Epithelial cell of esophagus (primary cell): ENCODE measurements around the gene MAST2.
"Not testable (repeated sequence)": the region's sequence is repeated elsewhere in the genome, so short reads cannot be mapped to it uniquely, and the experiment has no call there.

Source experiments
- DNase-seq: peaks from one replicate; pipeline ENCODE4 v3.0.0; 2010; ENCODE audit warnings: low read depth
- H3K4me3 ChIP-seq: 2 replicates; pipeline ENCODE4 v1.5.1; 2011; ENCODE audit warnings: mild to moderate bottlenecking, low read length, control low read depth
- TF ChIP-seq, protein P1 (sequence below): IDR thresholded peaks from 2 replicates; pipeline ENCODE4 v1.5.1; 2011; ENCODE audit warnings: low read depth, mild to moderate bottlenecking, low read length, control low read depth, inconsistent platforms; ENCODE audit not compliant: insufficient read depth; ENCODE audit errors: missing control alignments

Gene MAST2

GRCh38 chr1:45942411-45942810 lies 139.0 kb downstream of the MAST2 start:
- no peak for DNase-seq
- TF ChIP-seq, protein P1, sequence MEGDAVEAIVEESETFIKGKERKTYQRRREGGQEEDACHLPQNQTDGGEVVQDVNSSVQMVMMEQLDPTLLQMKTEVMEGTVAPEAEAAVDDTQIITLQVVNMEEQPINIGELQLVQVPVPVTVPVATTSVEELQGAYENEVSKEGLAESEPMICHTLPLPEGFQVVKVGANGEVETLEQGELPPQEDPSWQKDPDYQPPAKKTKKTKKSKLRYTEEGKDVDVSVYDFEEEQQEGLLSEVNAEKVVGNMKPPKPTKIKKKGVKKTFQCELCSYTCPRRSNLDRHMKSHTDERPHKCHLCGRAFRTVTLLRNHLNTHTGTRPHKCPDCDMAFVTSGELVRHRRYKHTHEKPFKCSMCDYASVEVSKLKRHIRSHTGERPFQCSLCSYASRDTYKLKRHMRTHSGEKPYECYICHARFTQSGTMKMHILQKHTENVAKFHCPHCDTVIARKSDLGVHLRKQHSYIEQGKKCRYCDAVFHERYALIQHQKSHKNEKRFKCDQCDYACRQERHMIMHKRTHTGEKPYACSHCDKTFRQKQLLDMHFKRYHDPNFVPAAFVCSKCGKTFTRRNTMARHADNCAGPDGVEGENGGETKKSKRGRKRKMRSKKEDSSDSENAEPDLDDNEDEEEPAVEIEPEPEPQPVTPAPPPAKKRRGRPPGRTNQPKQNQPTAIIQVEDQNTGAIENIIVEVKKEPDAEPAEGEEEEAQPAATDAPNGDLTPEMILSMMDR = no peak
- no peak overlapping the region for H3K4me3 ChIP-seq

- DNase-seq = no peak
- TF ChIP-seq, protein P1 = no peak
- no peak overlapping the region for H3K4me3 ChIP-seq
Measured at GRCh38 chr1:45943185-45943584, 139.8 kb downstream of the MAST2 start.

- TF ChIP-seq, protein P1 = no peak
- H3K4me3 ChIP-seq = no peak overlapping the region
- DNase-seq = peak; percentile 11
Measured at GRCh38 chr1:45945426-45945825, 142.0 kb downstream of the MAST2 start.

DNA sequence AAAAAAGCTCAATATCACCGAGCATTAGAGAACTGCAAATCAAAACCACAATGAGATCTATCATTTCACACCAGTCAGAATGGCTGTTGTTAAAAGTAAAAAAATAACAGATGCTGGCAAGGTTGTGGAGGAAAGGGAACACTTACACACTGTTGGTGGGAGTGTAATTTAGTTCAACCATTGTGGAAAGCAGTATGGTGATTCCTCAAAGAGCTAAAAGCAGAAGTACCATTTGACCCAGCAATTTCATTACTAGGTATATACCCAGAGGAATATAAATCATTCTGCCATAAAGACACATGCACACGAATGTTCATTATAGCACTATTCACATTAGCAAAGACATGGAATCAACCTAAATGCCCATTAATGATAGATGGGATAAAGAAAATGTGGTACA lies 146.1 kb downstream of the MAST2 start:
- DNase-seq, H3K4me3 ChIP-seq: not testable (repeated sequence)

- DNase-seq = peak; percentile 90
- no peak overlapping the region for H3K4me3 ChIP-seq
- TF ChIP-seq, protein P1 = no peak
Measured at GRCh38 chr1:45952072-45952471, 148.7 kb downstream of the MAST2 start.

- TF ChIP-seq, protein P1 = no peak
- H3K4me3 ChIP-seq = no peak overlapping the region
- peak; percentile 72 for DNase-seq
Measured at GRCh38 chr1:45953934-45954847, 150.8 kb downstream of the MAST2 start.

GRCh38 chr1:45957684-45958083 lies 154.3 kb downstream of the MAST2 start:
- TF ChIP-seq, protein P1 = no peak
- no peak for DNase-seq
- H3K4me3 ChIP-seq = no peak overlapping the region
